ENCODE data around the gene ENTPD2.

DNA sequence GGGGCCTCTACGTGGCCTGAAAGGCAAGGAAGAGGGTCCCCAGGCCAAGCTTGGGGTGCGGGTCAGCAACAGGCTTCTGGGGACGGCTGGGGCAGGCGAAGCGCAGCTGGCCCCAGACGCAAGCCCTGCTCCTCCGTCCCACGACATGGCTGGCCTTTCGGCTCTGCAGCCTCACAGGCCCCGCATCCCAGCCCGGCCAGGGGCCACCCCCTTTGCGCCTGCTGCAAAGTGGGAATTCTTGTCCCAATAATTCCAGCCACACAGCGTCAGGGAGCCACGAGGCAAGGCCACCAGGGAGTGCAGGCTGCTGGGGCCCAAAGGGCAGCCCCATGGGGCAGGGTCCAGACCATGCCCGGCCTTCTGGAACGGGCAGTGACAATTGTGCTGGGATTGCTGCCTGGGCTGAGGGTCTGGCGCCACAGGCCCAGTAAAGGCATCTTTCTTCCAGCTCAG is 1.1 kb upstream of the ENTPD2 start:
- TF ChIP-seq, protein P1, sequence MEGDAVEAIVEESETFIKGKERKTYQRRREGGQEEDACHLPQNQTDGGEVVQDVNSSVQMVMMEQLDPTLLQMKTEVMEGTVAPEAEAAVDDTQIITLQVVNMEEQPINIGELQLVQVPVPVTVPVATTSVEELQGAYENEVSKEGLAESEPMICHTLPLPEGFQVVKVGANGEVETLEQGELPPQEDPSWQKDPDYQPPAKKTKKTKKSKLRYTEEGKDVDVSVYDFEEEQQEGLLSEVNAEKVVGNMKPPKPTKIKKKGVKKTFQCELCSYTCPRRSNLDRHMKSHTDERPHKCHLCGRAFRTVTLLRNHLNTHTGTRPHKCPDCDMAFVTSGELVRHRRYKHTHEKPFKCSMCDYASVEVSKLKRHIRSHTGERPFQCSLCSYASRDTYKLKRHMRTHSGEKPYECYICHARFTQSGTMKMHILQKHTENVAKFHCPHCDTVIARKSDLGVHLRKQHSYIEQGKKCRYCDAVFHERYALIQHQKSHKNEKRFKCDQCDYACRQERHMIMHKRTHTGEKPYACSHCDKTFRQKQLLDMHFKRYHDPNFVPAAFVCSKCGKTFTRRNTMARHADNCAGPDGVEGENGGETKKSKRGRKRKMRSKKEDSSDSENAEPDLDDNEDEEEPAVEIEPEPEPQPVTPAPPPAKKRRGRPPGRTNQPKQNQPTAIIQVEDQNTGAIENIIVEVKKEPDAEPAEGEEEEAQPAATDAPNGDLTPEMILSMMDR (conservative IDR thresholded peaks at IDR 0.05 in 1 of 2, IDR thresholded peaks at IDR 0.05 in 1 of 2; ENCODE audit: low read depth in 1 of 2, low read length in 2 of 2), result no peak
- no peak for TF ChIP-seq EZH2 (IDR thresholded peaks at IDR 0.05; ENCODE audit: low read length, missing control alignments)

All from fibroblast of lung (primary cell).